ENCODE data around the gene SIX1. TPM values are rescaled to one million over a fixed set of nuclear protein-coding genes. Genes with fewer than 3 reads are reported as not detected.

SIX1 gene
- total and polyA plus RNA-seq, 2 experiments from 2014 or later, result 11.4 to 11.7 TPM

GRCh38 chr14:60653701-60654161, 4.5 kb upstream of the SIX1 start:
- Histone ChIP-seq H3K27ac (no peak overlapping the region), H2AFZ (peak overlapping the region; percentile 4; the same call in 1 of the 2 replicates), H3K4me2 (ENCODE audit: unreplicated experiment) (peak overlapping the region; percentile 51)

GRCh38 chr14:60652674-60653651, 3.7 kb upstream of the SIX1 start:
- Histone ChIP-seq H4K20me1 (ENCODE audit: insufficient read depth) (no peaks in the 10 kb centered on the region), H3K79me2 (ENCODE audit: insufficient read depth) (peaks cover 7% of the 10 kb centered on the region), H3K9ac (no peak overlapping the region), H3K4me2 (ENCODE audit: unreplicated experiment) (no peak overlapping the region), H3K9me2 (ENCODE audit: insufficient read depth) (no peaks in the 10 kb centered on the region), H3K9me3 (ENCODE audit: low read depth) (no peaks in the 10 kb centered on the region), H2AFZ (no peak overlapping the region), H3K4me3 (no peak overlapping the region), H3K36me3 (ENCODE audit: low read depth) (no peaks in the 10 kb centered on the region), H3F3A (ENCODE audit: insufficient read depth) (peaks cover 32% of the 10 kb centered on the region), H3K4me1 (ENCODE audit: insufficient read depth) (peaks cover 16% of the 10 kb centered on the region), H3K27ac (no peak overlapping the region), H3K27me3 (replicated peaks; ENCODE audit: insufficient read depth) (peaks cover 29% of the 10 kb centered on the region)
- TF ChIP-seq EZH2phosphoT487 (IDR thresholded peaks at IDR 0.05; ENCODE audit: insufficient read depth, low read depth), result no peak
- TF ChIP-seq EZH2 (IDR thresholded peaks at IDR 0.05; ENCODE audit: insufficient read depth, poor library complexity, severe bottlenecking), result peak; percentile 27
- in situ Hi-C loops (cut with MboI), result no loop called here
- no peak for DNase-seq
- 33 to 35% methylated on average over 50 of the region's 50 CpGs for WGBS, 2 experiments (ENCODE audit: low coverage in 1 of 2, low lambda C conversion rate in 2 of 2, missing lambda C conversion rate in 2 of 2)

More at GRCh38 chr14:60653701-60654161, 4.5 kb upstream of the SIX1 start:
- Histone ChIP-seq H3K27me3 (replicated peaks; ENCODE audit: insufficient read depth) (peaks cover 29% of the 10 kb centered on the region), H3K4me1 (ENCODE audit: insufficient read depth) (peaks cover 18% of the 10 kb centered on the region), H3K9me3 (ENCODE audit: low read depth) (no peaks in the 10 kb centered on the region), H3K9me2 (ENCODE audit: insufficient read depth) (no peaks in the 10 kb centered on the region), H3K9ac (no peak overlapping the region), H3K79me2 (ENCODE audit: insufficient read depth) (no peaks in the 10 kb centered on the region; the same call in 1 of the 2 replicates), H3F3A (ENCODE audit: insufficient read depth) (peaks cover 32% of the 10 kb centered on the region), H3K4me3 (peak overlapping the region; percentile 37), H4K20me1 (ENCODE audit: insufficient read depth) (no peaks in the 10 kb centered on the region), H3K36me3 (ENCODE audit: low read depth) (no peaks in the 10 kb centered on the region)
- WGBS, 2 experiments (ENCODE audit: low coverage in 1 of 2, low lambda C conversion rate in 2 of 2, missing lambda C conversion rate in 2 of 2), result 36 to 39% methylated on average over 14 of the region's 14 CpGs
- in situ Hi-C loops (cut with MboI), result no loop called here
- TF ChIP-seq EZH2 (IDR thresholded peaks at IDR 0.05; ENCODE audit: insufficient read depth, poor library complexity, severe bottlenecking) (no peak), EZH2phosphoT487 (IDR thresholded peaks at IDR 0.05; ENCODE audit: insufficient read depth, low read depth) (no peak)
- no peak for DNase-seq

GRCh38 chr14:60651796-60652673, 2.8 kb upstream of the SIX1 start:
- H3F3A ChIP-seq (ENCODE audit: insufficient read depth), result peaks cover 32% of the 10 kb centered on the region
- in situ Hi-C loops (cut with MboI), result no loop called here
- no peaks in the 10 kb centered on the region for H3K36me3 ChIP-seq (ENCODE audit: low read depth)
- peaks cover 29% of the 10 kb centered on the region for H3K27me3 ChIP-seq (replicated peaks; ENCODE audit: insufficient read depth)
- H4K20me1 ChIP-seq (ENCODE audit: insufficient read depth), result no peaks in the 10 kb centered on the region
- WGBS, 2 experiments (ENCODE audit: low coverage in 1 of 2, low lambda C conversion rate in 2 of 2, missing lambda C conversion rate in 2 of 2), result 41 to 44% methylated on average over 32 to 38 of the region's 38 CpGs
- no peak overlapping the region for H3K9ac ChIP-seq
- peak; percentile 39 for DNase-seq
- H3K4me2 ChIP-seq (ENCODE audit: unreplicated experiment), result no peak overlapping the region
- H3K9me3 ChIP-seq (ENCODE audit: low read depth), result no peaks in the 10 kb centered on the region
- no peak overlapping the region for H3K27ac ChIP-seq
- peaks cover 17% of the 10 kb centered on the region for H3K79me2 ChIP-seq (ENCODE audit: insufficient read depth)
- H3K9me2 ChIP-seq (ENCODE audit: insufficient read depth), result no peaks in the 10 kb centered on the region
- TF ChIP-seq EZH2phosphoT487 (IDR thresholded peaks at IDR 0.05; ENCODE audit: insufficient read depth, low read depth) (no peak), EZH2 (IDR thresholded peaks at IDR 0.05; ENCODE audit: insufficient read depth, poor library complexity, severe bottlenecking) (peak; percentile 84)
- peaks cover 12% of the 10 kb centered on the region for H3K4me1 ChIP-seq (ENCODE audit: insufficient read depth)
- no peak overlapping the region for H3K4me3 ChIP-seq
- no peak overlapping the region for H2AFZ ChIP-seq
